Left forelimb (tissue), 1 donor: ENCODE results near the gene TMEM45A.

Experiments used
- DNase-seq: peaks from one replicate; pipeline ENCODE4 v3.0.0-alpha.2; 2018; ENCODE audit warnings: low spot score

Gene TMEM45A

GRCh38 chr3:100614941-100615340 lies 122.5 kb downstream of the TMEM45A start:
- no peak for DNase-seq

DNA sequence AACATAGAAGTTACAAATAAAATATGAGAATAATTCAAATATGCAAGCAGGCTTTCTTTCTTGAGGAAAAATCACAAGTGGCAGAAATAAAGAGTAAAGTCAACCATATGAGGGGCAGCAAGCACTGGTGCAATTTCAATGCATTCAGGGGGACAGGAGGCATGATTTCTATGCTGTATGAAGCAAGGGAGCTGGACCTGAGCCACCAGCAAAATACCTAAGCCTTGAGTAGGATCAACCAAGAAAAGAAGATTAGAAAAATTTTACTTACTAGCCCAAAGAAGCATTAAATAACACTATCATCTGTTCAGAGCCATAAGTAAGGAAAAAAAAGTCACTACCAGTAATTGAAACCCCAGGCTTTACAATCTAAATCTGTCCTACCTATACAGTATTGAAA lies 123.3 kb downstream of the TMEM45A start:
- DNase-seq, result no peak

- no peak for DNase-seq
These were observed 128.8 kb downstream of the TMEM45A start for GRCh38 chr3:100621251-100621650.
